ENCODE results near the gene C1orf21. TPM values are rescaled to one million over a fixed set of nuclear protein-coding genes. Genes with fewer than 3 reads are reported as not detected.

The C1orf21 gene
- total RNA-seq, 4 donors from 2014 or later = 31.6 to 121 (median 38.0) TPM

- TF ChIP-seq CTCF (IDR thresholded peaks at IDR 0.05; ENCODE audit: low read depth) = no peak
These were observed 260.0 kb downstream of the C1orf21 start for GRCh38 chr1:184646824-184647223.

- no peak for TF ChIP-seq CTCF (IDR thresholded peaks at IDR 0.05; ENCODE audit: low read depth)
These were observed 260.6 kb downstream of the C1orf21 start for GRCh38 chr1:184647471-184647870.

- TF ChIP-seq CTCF (IDR thresholded peaks at IDR 0.05; ENCODE audit: low read depth) = no peak
These were observed 261.5 kb downstream of the C1orf21 start for GRCh38 chr1:184648160-184648855.

GRCh38 chr1:184648856-184649201 is 262.0 kb downstream of the C1orf21 start:
- no peak for TF ChIP-seq CTCF (IDR thresholded peaks at IDR 0.05; ENCODE audit: low read depth)

- TF ChIP-seq CTCF (IDR thresholded peaks at IDR 0.05; ENCODE audit: low read depth) = no peak
These were observed 262.6 kb downstream of the C1orf21 start for GRCh38 chr1:184649451-184649888.

- no peak for TF ChIP-seq CTCF (IDR thresholded peaks at IDR 0.05; ENCODE audit: low read depth)
These were observed 263.5 kb downstream of the C1orf21 start for GRCh38 chr1:184650177-184650866.

GRCh38 chr1:184655185-184655584 is 268.4 kb downstream of the C1orf21 start:
- TF ChIP-seq CTCF (IDR thresholded peaks at IDR 0.05; ENCODE audit: low read depth) = no peak
